ENCODE results near the gene MYL7.
"Not testable (repeated sequence)": the region's sequence is repeated elsewhere in the genome, so short reads cannot be mapped to it uniquely, and the experiment has no call there.

Gene MYL7

GRCh38 chr7:44176486-44176885 lies 35.4 kb upstream of the MYL7 start:
- ATAC-seq (no peak), DNase-seq (no peak)
- H3K4me3 Mint-ChIP-seq = no peak overlapping the region
- no peak overlapping the region for H3K27ac Mint-ChIP-seq
- no peaks in the 10 kb centered on the region for H3K4me1 Mint-ChIP-seq
- H3K9me3 Mint-ChIP-seq = peaks cover 0 to 4% of the 10 kb centered on the region in 2 donors
- no peaks in the 10 kb centered on the region for H3K27me3 Mint-ChIP-seq

GRCh38 chr7:44175730-44176129 lies 34.6 kb upstream of the MYL7 start:
- Mint-ChIP-seq H3K4me3 (no peak overlapping the region), H3K4me1 (no peaks in the 10 kb centered on the region), H3K9me3 (no peaks in the 10 kb centered on the region), H3K27me3 (no peaks in the 10 kb centered on the region), H3K27ac (peak overlapping the region in 1 of 2 donors; percentile 74)
- DNase-seq (no peak), ATAC-seq (no peak)

- not testable (repeated sequence) for ATAC-seq, DNase-seq, H3K4me3 Mint-ChIP-seq, H3K4me1 Mint-ChIP-seq, H3K27me3 Mint-ChIP-seq, H3K9me3 Mint-ChIP-seq
- peak overlapping the region in 1 of 2 donors; percentile 1 for H3K27ac Mint-ChIP-seq
These were observed 33.5 kb upstream of the MYL7 start for GRCh38 chr7:44174694-44174948.

DNA sequence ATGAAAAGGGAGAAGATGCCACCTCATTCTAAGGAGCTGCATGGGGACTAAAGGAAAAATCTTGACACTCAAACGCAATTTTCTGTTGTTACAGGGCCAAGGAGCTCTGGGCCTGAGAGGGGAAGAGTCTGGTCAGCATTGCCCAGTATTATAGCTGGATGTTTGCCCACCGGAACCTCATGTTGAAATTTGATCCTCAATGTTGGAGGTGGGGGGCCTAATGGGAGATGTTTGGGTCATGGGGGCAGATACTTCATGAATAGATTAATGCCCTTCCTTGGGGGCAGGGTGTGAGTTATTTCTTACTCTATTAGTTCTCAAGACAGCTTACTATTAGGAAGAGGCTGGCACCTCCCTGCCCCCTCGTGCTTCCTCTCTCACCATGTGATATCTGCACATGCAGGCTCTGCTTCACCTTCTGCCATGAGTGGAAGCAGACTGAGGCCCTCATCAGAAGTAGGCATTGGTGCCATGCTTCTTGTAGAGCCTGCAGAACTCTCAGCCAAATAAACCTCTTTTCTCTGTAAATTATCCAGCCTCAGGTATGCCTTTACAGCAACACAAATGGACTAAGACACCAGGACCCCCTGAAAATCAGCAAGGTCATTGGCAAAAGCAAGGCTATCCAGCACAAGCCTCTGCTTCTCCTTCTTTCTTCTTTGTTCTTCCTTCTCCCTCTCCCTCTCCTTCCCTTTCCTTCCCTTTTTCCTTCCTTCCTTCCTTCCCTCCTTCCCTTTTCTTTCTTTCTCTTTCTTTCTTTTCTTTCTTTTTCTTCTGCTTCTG lies 33.0 kb upstream of the MYL7 start:
- no peak for DNase-seq
- H3K27me3 Mint-ChIP-seq = no peaks in the 10 kb centered on the region
- no peak overlapping the region for H3K4me3 Mint-ChIP-seq
- H3K27ac Mint-ChIP-seq = no peak overlapping the region
- no peaks in the 10 kb centered on the region for H3K4me1 Mint-ChIP-seq
- H3K9me3 Mint-ChIP-seq = no peaks in the 10 kb centered on the region
- no peak for ATAC-seq

DNA sequence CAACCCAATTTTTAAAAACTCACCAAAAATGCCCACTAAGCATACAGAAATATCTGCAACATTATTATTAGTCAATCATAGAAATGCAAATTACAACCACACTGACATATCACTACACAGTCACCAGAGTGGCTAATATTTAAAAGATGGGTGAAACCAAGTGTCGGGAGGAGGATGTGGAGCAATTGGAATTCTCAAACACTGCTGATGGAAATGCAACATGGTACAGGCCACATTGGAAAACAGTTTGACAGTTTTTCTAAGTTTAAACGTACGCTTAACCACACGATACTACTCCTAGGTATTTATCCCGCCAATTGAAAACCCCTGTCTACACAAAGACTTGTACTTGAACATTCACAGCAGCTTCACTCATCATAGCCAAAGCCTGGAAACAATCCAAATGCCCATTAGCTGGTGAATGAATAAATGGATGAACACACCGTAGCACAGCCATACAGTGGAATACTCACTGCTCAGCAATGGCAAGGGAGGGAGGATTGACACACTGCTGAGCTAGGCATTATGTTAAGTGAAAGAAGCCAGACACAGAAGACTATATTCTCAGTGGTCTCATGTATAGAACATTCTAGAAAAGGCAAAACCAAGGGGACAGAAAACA lies 31.8 kb upstream of the MYL7 start:
- DNase-seq (no peak), ATAC-seq (no peak)
- H3K4me3 Mint-ChIP-seq = no peak overlapping the region
- H3K27me3 Mint-ChIP-seq = no peaks in the 10 kb centered on the region
- H3K9me3 Mint-ChIP-seq = no peaks in the 10 kb centered on the region
- no peak overlapping the region for H3K27ac Mint-ChIP-seq
- H3K4me1 Mint-ChIP-seq = peaks cover 2% of the 10 kb centered on the region

- no peaks in the 10 kb centered on the region for H3K27me3 Mint-ChIP-seq
- no peak overlapping the region for H3K27ac Mint-ChIP-seq
- peaks cover 8% of the 10 kb centered on the region for H3K4me1 Mint-ChIP-seq
- ATAC-seq = no peak
- DNase-seq = no peak
- no peaks in the 10 kb centered on the region for H3K9me3 Mint-ChIP-seq
- H3K4me3 Mint-ChIP-seq = no peak overlapping the region
These were observed 31.2 kb upstream of the MYL7 start for GRCh38 chr7:44172352-44172751.

DNA sequence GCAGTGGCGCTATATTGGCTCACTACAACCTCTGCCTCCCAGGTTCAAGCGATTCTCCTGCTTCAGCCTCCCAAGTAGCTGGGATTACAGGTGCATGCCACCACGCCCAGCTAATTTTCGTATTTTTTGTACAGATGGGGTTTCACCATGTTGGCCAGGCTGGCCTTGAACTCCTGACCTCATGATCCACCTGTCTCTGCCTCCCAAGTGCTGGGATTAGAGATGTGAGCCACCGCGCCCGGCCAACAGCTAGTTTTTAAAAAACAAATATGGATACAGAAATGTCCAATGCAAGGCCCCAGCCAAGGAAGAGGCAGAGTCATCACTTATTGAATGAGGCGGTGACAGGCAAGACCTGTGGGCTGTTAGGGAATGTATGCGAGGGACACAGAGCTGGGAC lies 30.8 kb upstream of the MYL7 start:
- H3K9me3 Mint-ChIP-seq, H3K27me3 Mint-ChIP-seq, H3K27ac Mint-ChIP-seq, DNase-seq, H3K4me3 Mint-ChIP-seq, H3K4me1 Mint-ChIP-seq, ATAC-seq: not testable (repeated sequence)

GRCh38 chr7:44167920-44168319 lies 26.8 kb upstream of the MYL7 start:
- ATAC-seq (no peak), DNase-seq (no peak)
- Mint-ChIP-seq H3K27ac (no peak overlapping the region), H3K27me3 (no peaks in the 10 kb centered on the region), H3K4me1 (peaks cover 9% of the 10 kb centered on the region), H3K4me3 (no peak overlapping the region), H3K9me3 (no peaks in the 10 kb centered on the region)

GRCh38 chr7:44163591-44163990 lies 22.5 kb upstream of the MYL7 start:
- Mint-ChIP-seq H3K9me3 (no peaks in the 10 kb centered on the region), H3K4me1 (peaks cover 9% of the 10 kb centered on the region), H3K4me3 (no peak overlapping the region), H3K27me3 (no peaks in the 10 kb centered on the region), H3K27ac (no peak overlapping the region)
- ATAC-seq (no peak), DNase-seq (no peak)

- H3K4me1 Mint-ChIP-seq = peaks cover 7% of the 10 kb centered on the region
- no peak overlapping the region for H3K27ac Mint-ChIP-seq
- no peaks in the 10 kb centered on the region for H3K27me3 Mint-ChIP-seq
- no peaks in the 10 kb centered on the region for H3K9me3 Mint-ChIP-seq
- DNase-seq (no peak), ATAC-seq (no peak)
- H3K4me3 Mint-ChIP-seq = no peak overlapping the region
These were observed 21.8 kb upstream of the MYL7 start for GRCh38 chr7:44162785-44163395.

GRCh38 chr7:44162179-44162578 lies 21.0 kb upstream of the MYL7 start:
- Mint-ChIP-seq H3K4me3 (no peak overlapping the region), H3K27ac (no peak overlapping the region), H3K4me1 (no peaks in the 10 kb centered on the region), H3K9me3 (no peaks in the 10 kb centered on the region), H3K27me3 (no peaks in the 10 kb centered on the region)
- ATAC-seq = no peak
- no peak for DNase-seq

GRCh38 chr7:44161371-44161770 lies 20.2 kb upstream of the MYL7 start:
- Mint-ChIP-seq H3K27ac (no peak overlapping the region), H3K27me3 (no peaks in the 10 kb centered on the region), H3K4me3 (no peak overlapping the region), H3K4me1 (no peaks in the 10 kb centered on the region), H3K9me3 (no peaks in the 10 kb centered on the region)
- ATAC-seq = no peak
- DNase-seq = no peak

- ATAC-seq (no peak), DNase-seq (no peak)
- Mint-ChIP-seq H3K4me3 (no peak overlapping the region), H3K27ac (no peak overlapping the region), H3K9me3 (no peaks in the 10 kb centered on the region), H3K4me1 (no peaks in the 10 kb centered on the region), H3K27me3 (no peaks in the 10 kb centered on the region)
These were observed 18.9 kb upstream of the MYL7 start for GRCh38 chr7:44159824-44160630.

DNA sequence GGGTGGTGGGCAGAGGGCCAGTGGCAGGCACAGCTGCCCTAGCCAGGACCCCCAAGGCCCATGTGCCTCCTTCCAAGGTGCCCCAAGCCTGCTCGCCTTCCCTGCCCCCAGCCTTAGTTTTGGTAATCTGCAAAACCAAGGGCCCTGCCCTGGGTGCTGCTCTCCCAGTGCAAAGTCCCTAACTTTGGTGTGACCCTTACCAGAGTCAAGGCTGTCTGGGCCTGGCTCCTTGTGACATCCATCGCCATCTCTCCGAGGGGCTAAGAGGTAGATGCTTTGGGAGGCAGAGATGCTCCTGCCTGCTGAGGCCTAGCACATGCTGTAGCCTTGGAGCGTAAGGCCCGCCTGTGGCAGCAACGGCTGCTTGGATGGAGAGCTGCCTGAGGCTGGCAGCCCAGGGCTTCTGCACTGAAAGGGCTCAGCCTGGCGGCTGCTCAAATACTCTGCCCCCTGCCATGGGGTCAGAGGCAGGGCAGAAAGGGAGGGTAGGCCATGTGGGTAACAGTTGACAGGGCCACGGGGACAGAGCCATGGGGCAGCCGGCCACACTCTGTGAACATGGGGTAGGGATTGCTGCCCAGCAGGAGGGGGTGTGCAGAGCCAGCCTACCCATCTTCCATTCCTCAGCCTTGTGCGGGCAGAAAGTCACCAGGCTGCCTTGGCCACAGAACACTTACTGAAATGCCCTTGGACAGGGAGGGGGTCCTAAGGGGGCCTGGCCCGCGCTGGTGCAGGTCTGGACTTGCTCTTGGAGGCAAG lies 17.9 kb upstream of the MYL7 start:
- no peak for ATAC-seq
- H3K27me3 Mint-ChIP-seq = no peaks in the 10 kb centered on the region

GRCh38 chr7:44158096-44158872 lies 17.2 kb upstream of the MYL7 start:
- DNase-seq (no peak), ATAC-seq (no peak)
- Mint-ChIP-seq H3K4me1 (no peaks in the 10 kb centered on the region), H3K9me3 (no peaks in the 10 kb centered on the region), H3K4me3 (no peak overlapping the region), H3K27me3 (no peaks in the 10 kb centered on the region), H3K27ac (peak overlapping the region in 1 of 2 donors; percentile 19)

More for the DNA sequence above, 17.9 kb upstream of the MYL7 start:
- no peak overlapping the region for H3K4me3 Mint-ChIP-seq
- H3K27ac Mint-ChIP-seq = no peak overlapping the region
- no peak for DNase-seq
- H3K9me3 Mint-ChIP-seq = no peaks in the 10 kb centered on the region
- H3K4me1 Mint-ChIP-seq = no peaks in the 10 kb centered on the region
